Transverse colon (tissue), 3 donors: ENCODE results near the gene CDK10.
A peak's percentile ranks its signal among the peaks of the same experiment; 100 is the strongest.

Experiments
- POLR2A ChIP-seq: fragments of 450-650 bp; IDR thresholded peaks from one replicate; pipeline ENCODE4 v1.6.1; 2016; ENCODE audit warnings: antibody characterized with exemption, mild to moderate bottlenecking, moderate library complexity
- TF ChIP-seq, protein P1 (sequence below), 5 experiments: fragments of 200-600 bp in 3 of 5; fragments of 450-650 bp in 2 of 5; sonication (generic) in 3 of 5; IDR thresholded peaks; 1 replicate in 2 of 5; 2 replicates in 3 of 5; pipeline ENCODE4 v1.5.1; 2016 to 2017; ENCODE audit warnings: antibody characterized with exemption in 5 of 5, inconsistent platforms in 3 of 5, mild to moderate bottlenecking in 2 of 5, moderate library complexity in 1 of 5

DNA sequence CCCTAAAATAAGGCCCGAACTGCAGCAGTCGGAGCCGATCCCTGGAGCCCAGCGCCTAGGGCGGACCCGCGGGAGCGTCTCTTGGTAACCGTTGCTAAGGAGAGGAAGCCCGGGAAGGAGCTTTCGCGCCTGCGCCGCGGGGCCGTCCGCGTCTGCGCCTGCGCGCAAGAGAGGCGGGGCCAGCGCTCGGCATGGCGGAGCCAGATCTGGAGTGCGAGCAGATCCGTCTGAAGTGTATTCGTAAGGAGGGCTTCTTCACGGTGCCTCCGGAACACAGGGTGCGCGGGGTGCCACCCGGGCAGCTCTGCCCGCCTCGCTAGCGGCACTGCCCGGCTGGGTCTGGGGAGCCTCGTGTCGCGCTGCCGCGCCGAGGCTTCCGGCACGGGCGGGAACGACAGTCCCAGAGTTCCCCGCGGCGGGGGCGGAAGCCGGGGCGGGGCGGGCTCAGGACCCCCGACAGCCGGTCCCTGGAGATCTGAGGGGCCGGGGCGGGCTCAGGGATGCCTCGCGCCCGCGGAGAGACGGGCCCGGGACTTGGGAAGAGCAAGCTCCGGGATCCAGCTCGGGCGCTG is at the start of gene CDK10:
- TF ChIP-seq, protein P1, sequence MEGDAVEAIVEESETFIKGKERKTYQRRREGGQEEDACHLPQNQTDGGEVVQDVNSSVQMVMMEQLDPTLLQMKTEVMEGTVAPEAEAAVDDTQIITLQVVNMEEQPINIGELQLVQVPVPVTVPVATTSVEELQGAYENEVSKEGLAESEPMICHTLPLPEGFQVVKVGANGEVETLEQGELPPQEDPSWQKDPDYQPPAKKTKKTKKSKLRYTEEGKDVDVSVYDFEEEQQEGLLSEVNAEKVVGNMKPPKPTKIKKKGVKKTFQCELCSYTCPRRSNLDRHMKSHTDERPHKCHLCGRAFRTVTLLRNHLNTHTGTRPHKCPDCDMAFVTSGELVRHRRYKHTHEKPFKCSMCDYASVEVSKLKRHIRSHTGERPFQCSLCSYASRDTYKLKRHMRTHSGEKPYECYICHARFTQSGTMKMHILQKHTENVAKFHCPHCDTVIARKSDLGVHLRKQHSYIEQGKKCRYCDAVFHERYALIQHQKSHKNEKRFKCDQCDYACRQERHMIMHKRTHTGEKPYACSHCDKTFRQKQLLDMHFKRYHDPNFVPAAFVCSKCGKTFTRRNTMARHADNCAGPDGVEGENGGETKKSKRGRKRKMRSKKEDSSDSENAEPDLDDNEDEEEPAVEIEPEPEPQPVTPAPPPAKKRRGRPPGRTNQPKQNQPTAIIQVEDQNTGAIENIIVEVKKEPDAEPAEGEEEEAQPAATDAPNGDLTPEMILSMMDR (IDR thresholded peaks at IDR 0.05): peak in 1 of 5 experiments; percentile 18
- peak; percentile 77 for TF ChIP-seq POLR2A
